ENCODE data around the gene ZNF41.

ZNF41 gene

GRCh38 chrX:47446431-47446830 is 36.6 kb downstream of the ZNF41 start:
- TF ChIP-seq CTCF (IDR thresholded peaks at IDR 0.05; ENCODE audit: borderline replicate concordance, extremely low read depth, low read length, poor library complexity, severe bottlenecking) (no peak), EZH2 (IDR thresholded peaks at IDR 0.05; ENCODE audit: borderline replicate concordance, low read depth, low read length, severe bottlenecking) (no peak)
- Histone ChIP-seq H3K9me3 (ENCODE audit: insufficient read depth, low read length, severe bottlenecking) (peaks cover 5% of the 10 kb centered on the region), H3K27ac (ENCODE audit: low read length) (no peak overlapping the region), H3K79me2 (ENCODE audit: insufficient read depth, low read length) (no peaks in the 10 kb centered on the region), H3K36me3 (ENCODE audit: insufficient read depth, low read length) (peaks cover 32% of the 10 kb centered on the region), H3K4me2 (ENCODE audit: insufficient read depth, low read length) (no peak overlapping the region), H3K27me3 (ENCODE audit: insufficient read depth, low read length, poor library complexity) (no peaks in the 10 kb centered on the region), H2AFZ (ENCODE audit: low read depth, low read length) (no peak overlapping the region), H3K9ac (ENCODE audit: low read depth, low read length) (no peak overlapping the region), H3K4me3 (ENCODE audit: low read depth in 1 of 2, low read length in 2 of 2) (no peak overlapping the region), H4K20me1 (ENCODE audit: insufficient read depth, low read length) (no peaks in the 10 kb centered on the region), H3K4me1 (ENCODE audit: insufficient read depth, low read length) (no peaks in the 10 kb centered on the region)
- ATAC-seq (ENCODE audit: insufficient read depth, low read depth), result no peak
- no peak for DNase-seq

GRCh38 chrX:47430925-47431324 is 52.1 kb downstream of the ZNF41 start:
- no peaks in the 10 kb centered on the region for H3K9me3 ChIP-seq (ENCODE audit: insufficient read depth, low read length, severe bottlenecking)
- no peak overlapping the region for H3K9ac ChIP-seq (ENCODE audit: low read depth, low read length)
- no peak overlapping the region for H3K27ac ChIP-seq (ENCODE audit: low read length)
- no peak overlapping the region for H3K4me3 ChIP-seq (ENCODE audit: low read depth in 1 of 2, low read length in 2 of 2)
- H2AFZ ChIP-seq (ENCODE audit: low read depth, low read length), result no peak overlapping the region
- no peak for ATAC-seq (ENCODE audit: insufficient read depth, low read depth)
- H4K20me1 ChIP-seq (ENCODE audit: insufficient read depth, low read length), result no peaks in the 10 kb centered on the region
- no peak for TF ChIP-seq CTCF (IDR thresholded peaks at IDR 0.05; ENCODE audit: borderline replicate concordance, extremely low read depth, low read length, poor library complexity, severe bottlenecking)
- TF ChIP-seq EZH2 (IDR thresholded peaks at IDR 0.05; ENCODE audit: borderline replicate concordance, low read depth, low read length, severe bottlenecking), result no peak
- DNase-seq, result no peak
- no peaks in the 10 kb centered on the region for H3K4me1 ChIP-seq (ENCODE audit: insufficient read depth, low read length)
- H3K36me3 ChIP-seq (ENCODE audit: insufficient read depth, low read length), result no peaks in the 10 kb centered on the region
- no peaks in the 10 kb centered on the region for H3K27me3 ChIP-seq (ENCODE audit: insufficient read depth, low read length, poor library complexity)
- H3K79me2 ChIP-seq (ENCODE audit: insufficient read depth, low read length), result no peaks in the 10 kb centered on the region
- H3K4me2 ChIP-seq (ENCODE audit: insufficient read depth, low read length), result no peak overlapping the region

GRCh38 chrX:47422444-47422843 is 60.6 kb downstream of the ZNF41 start:
- Histone ChIP-seq H3K4me3 (ENCODE audit: low read depth in 1 of 2, low read length in 2 of 2) (no peak overlapping the region), H3K9ac (ENCODE audit: low read depth, low read length) (no peak overlapping the region), H3K27me3 (ENCODE audit: insufficient read depth, low read length, poor library complexity) (no peaks in the 10 kb centered on the region), H3K4me1 (ENCODE audit: insufficient read depth, low read length) (no peaks in the 10 kb centered on the region), H3K9me3 (ENCODE audit: insufficient read depth, low read length, severe bottlenecking) (no peaks in the 10 kb centered on the region), H3K79me2 (ENCODE audit: insufficient read depth, low read length) (no peaks in the 10 kb centered on the region), H3K4me2 (ENCODE audit: insufficient read depth, low read length) (no peak overlapping the region), H3K36me3 (ENCODE audit: insufficient read depth, low read length) (peaks cover 4% of the 10 kb centered on the region; the same call in 1 of the 2 replicates), H3K27ac (ENCODE audit: low read length) (no peak overlapping the region), H4K20me1 (ENCODE audit: insufficient read depth, low read length) (no peaks in the 10 kb centered on the region), H2AFZ (ENCODE audit: low read depth, low read length) (no peak overlapping the region)
- no peak for DNase-seq
- no peak for TF ChIP-seq EZH2 (IDR thresholded peaks at IDR 0.05; ENCODE audit: borderline replicate concordance, low read depth, low read length, severe bottlenecking)
- no peak for TF ChIP-seq CTCF (IDR thresholded peaks at IDR 0.05; ENCODE audit: borderline replicate concordance, extremely low read depth, low read length, poor library complexity, severe bottlenecking)
- no peak for ATAC-seq (ENCODE audit: insufficient read depth, low read depth)

GRCh38 chrX:47420962-47421361 is 62.1 kb downstream of the ZNF41 start:
- Histone ChIP-seq H3K4me1 (ENCODE audit: insufficient read depth, low read length) (no peaks in the 10 kb centered on the region), H3K9me3 (ENCODE audit: insufficient read depth, low read length, severe bottlenecking) (no peaks in the 10 kb centered on the region), H3K27ac (ENCODE audit: low read length) (no peak overlapping the region), H3K27me3 (ENCODE audit: insufficient read depth, low read length, poor library complexity) (no peaks in the 10 kb centered on the region), H3K4me2 (ENCODE audit: insufficient read depth, low read length) (no peak overlapping the region), H4K20me1 (ENCODE audit: insufficient read depth, low read length) (no peaks in the 10 kb centered on the region), H3K79me2 (ENCODE audit: insufficient read depth, low read length) (no peaks in the 10 kb centered on the region), H3K9ac (ENCODE audit: low read depth, low read length) (no peak overlapping the region), H3K4me3 (ENCODE audit: low read depth in 1 of 2, low read length in 2 of 2) (no peak overlapping the region), H2AFZ (ENCODE audit: low read depth, low read length) (no peak overlapping the region), H3K36me3 (ENCODE audit: insufficient read depth, low read length) (peaks cover 4% of the 10 kb centered on the region; the same call in 1 of the 2 replicates)
- ATAC-seq (ENCODE audit: insufficient read depth, low read depth) (no peak), DNase-seq (no peak)
- TF ChIP-seq CTCF (IDR thresholded peaks at IDR 0.05; ENCODE audit: borderline replicate concordance, extremely low read depth, low read length, poor library complexity, severe bottlenecking) (no peak), EZH2 (IDR thresholded peaks at IDR 0.05; ENCODE audit: borderline replicate concordance, low read depth, low read length, severe bottlenecking) (no peak)

All from DND-41 (cell line).